Osteocyte (in vitro differentiated cells): ENCODE results near the gene TTBK2. TPM values are rescaled to one million over a fixed set of nuclear protein-coding genes. Genes with fewer than 3 reads are reported as not detected.

ENCODE experiments used
- DNase-seq: peaks from one replicate; pipeline ENCODE4 v3.0.0; 2021; ENCODE audit warnings: mixed read lengths; ENCODE audit not compliant: unreplicated experiment; ENCODE audit errors: extremely low spot score
- H3K27ac Mint-ChIP-seq: one replicate; pipeline ENCODE4 v1.8.0; 2021; ENCODE audit warnings: mild to moderate bottlenecking, mixed read lengths; ENCODE audit not compliant: unreplicated experiment
- H3K27me3 Mint-ChIP-seq: one replicate; pipeline ENCODE4 v1.8.0; 2021; ENCODE audit warnings: mixed read lengths; ENCODE audit not compliant: unreplicated experiment
- H3K36me3 Mint-ChIP-seq: one replicate; pipeline ENCODE4 v1.8.0; 2021; ENCODE audit warnings: mixed read lengths; ENCODE audit not compliant: unreplicated experiment
- H3K4me1 Mint-ChIP-seq: one replicate; pipeline ENCODE4 v1.8.0; 2021; ENCODE audit warnings: mixed read lengths; ENCODE audit not compliant: unreplicated experiment
- H3K4me3 Mint-ChIP-seq: one replicate; pipeline ENCODE4 v1.8.0; 2021; ENCODE audit warnings: mild to moderate bottlenecking, moderate library complexity, mixed read lengths; ENCODE audit not compliant: unreplicated experiment
- H3K9me3 Mint-ChIP-seq: one replicate; pipeline ENCODE4 v1.8.0; 2021; ENCODE audit warnings: mixed read lengths; ENCODE audit not compliant: unreplicated experiment
- CTCF ChIP-seq: fragments of 200-600 bp; sonication (generic); IDR thresholded peaks from 2 replicates; pipeline ENCODE4 v1.5.0; 2021; ENCODE audit warnings: antibody characterized with exemption, mild to moderate bottlenecking, moderate library complexity
- total RNA-seq: library from RNA; stranded (reverse); gene quantifications from 2 replicates; pipeline ENCODE4 v1.2.1, GENCODE V29; 2021

TTBK2 gene
- total RNA-seq, 1 donor from 2014 or later = 23.6 TPM

GRCh38 chr15:42696626-42697025 lies 224.0 kb downstream of the TTBK2 start:
- H3K27me3 Mint-ChIP-seq = no peaks in the 10 kb centered on the region
- no peaks in the 10 kb centered on the region for H3K4me1 Mint-ChIP-seq
- H3K36me3 Mint-ChIP-seq = peaks cover 43% of the 10 kb centered on the region
- TF ChIP-seq CTCF = no peak
- H3K9me3 Mint-ChIP-seq = peaks cover 13% of the 10 kb centered on the region
- no peak overlapping the region for H3K4me3 Mint-ChIP-seq
- DNase-seq = no peak
- H3K27ac Mint-ChIP-seq = no peak overlapping the region

- no peak overlapping the region for H3K27ac Mint-ChIP-seq
- no peak for DNase-seq
- H3K4me1 Mint-ChIP-seq = no peaks in the 10 kb centered on the region
- H3K9me3 Mint-ChIP-seq = peaks cover 6% of the 10 kb centered on the region
- H3K27me3 Mint-ChIP-seq = no peaks in the 10 kb centered on the region
- no peak for TF ChIP-seq CTCF
- H3K4me3 Mint-ChIP-seq = no peak overlapping the region
- peaks cover 42% of the 10 kb centered on the region for H3K36me3 Mint-ChIP-seq
These were observed 225.0 kb downstream of the TTBK2 start for GRCh38 chr15:42695527-42696071.

- no peak for TF ChIP-seq CTCF
These were observed 226.2 kb downstream of the TTBK2 start for GRCh38 chr15:42694398-42694797.

GRCh38 chr15:42693942-42694341 lies 226.6 kb downstream of the TTBK2 start:
- Mint-ChIP-seq H3K4me1 (no peaks in the 10 kb centered on the region), H3K27me3 (no peaks in the 10 kb centered on the region), H3K4me3 (no peak overlapping the region), H3K27ac (no peak overlapping the region), H3K36me3 (peaks cover 39% of the 10 kb centered on the region), H3K9me3 (no peaks in the 10 kb centered on the region)
- TF ChIP-seq CTCF = no peak
- peak; percentile 67 for DNase-seq

More at GRCh38 chr15:42694398-42694797, 226.2 kb downstream of the TTBK2 start:
- no peaks in the 10 kb centered on the region for H3K4me1 Mint-ChIP-seq
- H3K27me3 Mint-ChIP-seq = no peaks in the 10 kb centered on the region
- no peaks in the 10 kb centered on the region for H3K9me3 Mint-ChIP-seq
- peak; percentile 69 for DNase-seq
- peaks cover 38% of the 10 kb centered on the region for H3K36me3 Mint-ChIP-seq
- no peak overlapping the region for H3K4me3 Mint-ChIP-seq
- H3K27ac Mint-ChIP-seq = no peak overlapping the region

GRCh38 chr15:42693496-42693895 lies 227.1 kb downstream of the TTBK2 start:
- Mint-ChIP-seq H3K36me3 (peaks cover 38% of the 10 kb centered on the region), H3K9me3 (no peaks in the 10 kb centered on the region), H3K4me1 (no peaks in the 10 kb centered on the region), H3K4me3 (no peak overlapping the region), H3K27ac (no peak overlapping the region), H3K27me3 (no peaks in the 10 kb centered on the region)
- no peak for TF ChIP-seq CTCF
- peak; percentile 69 for DNase-seq
